Neural cell (in vitro differentiated cells): ENCODE measurements around the gene KHDC1L. TPM values are rescaled to one million over a fixed set of nuclear protein-coding genes. Genes with fewer than 3 reads are reported as not detected.

Source experiments
- H2AFZ ChIP-seq: fragments of 200-600, 300-800 bp; sonication (generic), shearing (Covaris generic); 2 replicates; pipeline ENCODE4 v1.6.0; 2014; ENCODE audit warnings: low read depth, mild to moderate bottlenecking, antibody characterized with exemption, low read length, moderate library complexity
- H3F3A ChIP-seq: fragments of 200-600 bp; shearing (Covaris generic); 2 replicates; pipeline ENCODE4 v1.6.1; 2016; ENCODE audit warnings: mild to moderate bottlenecking, moderate library complexity, mixed read lengths, antibody characterized with exemption, low read length; ENCODE audit not compliant: insufficient read depth, poor library complexity, severe bottlenecking
- H3K27ac ChIP-seq: fragments of 200-600, 300-800 bp; sonication (generic), shearing (Covaris generic); 2 replicates; pipeline ENCODE4 v1.5.1; 2014; ENCODE audit warnings: mild to moderate bottlenecking, low read length, moderate library complexity
- H3K27me3 ChIP-seq: fragments of 300-800, 200-600 bp; sonication (generic), shearing (Covaris generic); 2 replicates; pipeline ENCODE4 v1.6.0; 2014; ENCODE audit warnings: mild to moderate bottlenecking, low read depth, low read length, moderate library complexity; ENCODE audit not compliant: insufficient read depth
- H3K36me3 ChIP-seq: fragments of 300-800, 200-600 bp; sonication (generic), shearing (Covaris generic); 2 replicates; pipeline ENCODE4 v1.5.1; 2014; ENCODE audit warnings: mild to moderate bottlenecking, antibody characterized with exemption, low read length, moderate library complexity; ENCODE audit not compliant: insufficient read depth
- H3K4me2 ChIP-seq: fragments of 300-800, 200-600 bp; sonication (generic), shearing (Covaris generic); 2 replicates; pipeline ENCODE4 v1.6.0; 2014; ENCODE audit warnings: mild to moderate bottlenecking, low read length
- H3K4me3 ChIP-seq: fragments of 300-800, 200-600 bp; sonication (generic), shearing (Covaris generic); 2 replicates; pipeline ENCODE4 v1.5.1; 2014; ENCODE audit warnings: mild to moderate bottlenecking, low read length, moderate library complexity
- H3K79me2 ChIP-seq: fragments of 200-600 bp; shearing (Covaris generic); replicated peaks from 2 replicates; pipeline ENCODE4 v1.6.0; 2014; ENCODE audit warnings: mild to moderate bottlenecking, low read length, moderate library complexity; ENCODE audit not compliant: insufficient read depth
- H3K9ac ChIP-seq: fragments of 300-800, 200-600 bp; sonication (generic), shearing (Covaris generic); 2 replicates; pipeline ENCODE4 v1.6.1; 2016; ENCODE audit warnings: mild to moderate bottlenecking, low read length, mixed read lengths
- H3K9me2 ChIP-seq: fragments of 200-600 bp; shearing (Covaris generic); 2 replicates; pipeline ENCODE4 v1.6.1; 2016; ENCODE audit warnings: mild to moderate bottlenecking, low read length, mixed read lengths; ENCODE audit not compliant: insufficient read depth
- H3K9me3 ChIP-seq: fragments of 200-600, 300-800 bp; sonication (generic), shearing (Covaris generic); 2 replicates; pipeline ENCODE4 v1.6.1; 2016; ENCODE audit warnings: mild to moderate bottlenecking, mixed run types, low read length, moderate library complexity, mixed read lengths
- H4K20me1 ChIP-seq: fragments of 200-600 bp; shearing (Covaris generic); 2 replicates; pipeline ENCODE4 v1.6.1; 2016; ENCODE audit warnings: mild to moderate bottlenecking, mixed run types; ENCODE audit not compliant: insufficient read depth
- EP300 ChIP-seq: fragments of 450-650 bp; conservative IDR thresholded peaks from 2 replicates; pipeline ENCODE4 v1.6.1; 2014; ENCODE audit warnings: antibody characterized with exemption, mild to moderate bottlenecking, moderate library complexity; ENCODE audit not compliant: poor library complexity, severe bottlenecking
- EZH2 ChIP-seq: fragments of 200-600, 300-800 bp; shearing (Covaris generic), sonication (generic); IDR thresholded peaks from 2 replicates; pipeline ENCODE4 v1.6.1; 2014; ENCODE audit warnings: antibody characterized with exemption, low read length, borderline replicate concordance, mild to moderate bottlenecking; ENCODE audit not compliant: insufficient read depth, poor library complexity, severe bottlenecking
- MXI1 ChIP-seq: fragments of 450-650 bp; conservative IDR thresholded peaks from 2 replicates; pipeline ENCODE4 v1.6.1; 2014; ENCODE audit warnings: antibody characterized with exemption, mild to moderate bottlenecking; ENCODE audit not compliant: poor library complexity, severe bottlenecking
- POLR2AphosphoS5 ChIP-seq: IDR thresholded peaks from 2 replicates; pipeline ENCODE4 v1.6.1; 2012
- RAD21 ChIP-seq: fragments of 450-650 bp; conservative IDR thresholded peaks from 2 replicates; pipeline ENCODE4 v1.6.1; 2014; ENCODE audit warnings: antibody characterized with exemption, mild to moderate bottlenecking, moderate library complexity
- SMC3 ChIP-seq: fragments of 450-650 bp; conservative IDR thresholded peaks from 2 replicates; pipeline ENCODE4 v1.6.1; 2014; ENCODE audit warnings: antibody characterized with exemption, mild to moderate bottlenecking, moderate library complexity; ENCODE audit not compliant: poor library complexity
- TAF1 ChIP-seq: IDR thresholded peaks from 2 replicates; pipeline ENCODE4 v1.6.1; 2012; ENCODE audit warnings: low read depth
- polyA plus RNA-seq: library from polyadenylated mRNA; depleted of rRNA; stranded (reverse); fragments of >200 nt; gene quantifications from 2 replicates; pipeline ENCODE4 v1.2.3, GENCODE V29; 2014
- TF ChIP-seq, protein P1 (sequence below): fragments of 450-650 bp; IDR thresholded peaks from 2 replicates; pipeline ENCODE4 v1.5.1; 2014; ENCODE audit warnings: antibody characterized with exemption, mild to moderate bottlenecking, moderate library complexity; ENCODE audit not compliant: poor library complexity, severe bottlenecking
- TF ChIP-seq, protein P2 (sequence below): IDR thresholded peaks from 2 replicates; pipeline ENCODE4 v1.6.1; 2012; ENCODE audit warnings: borderline replicate concordance

KHDC1L gene
- polyA plus RNA-seq, 1 donor from 2014 or later: not detected

DNA sequence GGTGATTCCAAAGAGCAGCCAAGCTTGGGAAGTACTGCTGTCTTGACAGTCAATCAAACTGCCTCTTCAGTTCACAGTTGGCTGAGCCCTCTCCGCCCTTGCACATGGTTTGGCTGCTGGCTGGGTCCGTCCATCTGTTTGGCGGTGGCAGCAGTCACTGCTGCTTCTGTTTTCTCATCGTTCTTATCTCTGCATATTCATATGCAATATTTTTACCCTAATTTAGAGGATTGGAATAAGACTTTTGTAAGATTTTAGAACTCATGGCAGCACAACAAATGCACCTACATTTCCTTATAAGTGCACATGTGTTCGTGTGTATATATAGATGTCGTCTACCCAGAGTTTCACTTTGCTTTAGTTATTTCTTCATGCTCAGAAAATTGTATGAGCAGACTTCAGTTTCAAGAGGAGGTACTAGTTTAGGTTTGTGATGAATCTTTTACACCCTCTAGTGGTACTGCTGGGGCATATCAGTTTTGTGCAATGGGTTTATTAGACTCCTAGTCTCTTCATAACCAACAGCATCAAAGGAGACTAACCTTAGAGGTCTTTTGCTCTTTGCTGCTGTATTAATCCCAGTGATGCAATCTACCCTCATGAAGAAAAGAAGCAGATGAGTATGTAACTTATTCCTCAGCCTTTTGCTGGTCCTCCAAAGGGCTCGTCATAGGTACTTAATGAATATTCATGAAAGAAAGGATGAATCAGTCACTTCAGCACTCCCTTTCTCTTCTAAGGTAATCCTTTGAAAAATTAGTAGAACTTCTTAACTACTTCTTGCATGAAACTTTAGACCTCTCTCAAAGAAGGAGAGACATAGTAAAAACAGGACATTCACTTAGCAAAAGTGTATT is 44.3 kb downstream of the KHDC1L start:
- Histone ChIP-seq H3F3A (no peaks in the 10 kb centered on the region), H3K79me2 (no peaks in the 10 kb centered on the region), H3K4me2 (no peak overlapping the region), H3K9me3 (no peaks in the 10 kb centered on the region), H3K9ac (no peak overlapping the region), H4K20me1 (no peaks in the 10 kb centered on the region), H3K4me3 (no peak overlapping the region), H3K27me3 (no peaks in the 10 kb centered on the region), H3K9me2 (no peaks in the 10 kb centered on the region), H3K27ac (no peak overlapping the region), H2AFZ (no peak overlapping the region), H3K36me3 (no peaks in the 10 kb centered on the region)
- peak; percentile 96 for TF ChIP-seq RAD21
- no peak for TF ChIP-seq EP300
- no peak for TF ChIP-seq EZH2
- TF ChIP-seq, protein P1, sequence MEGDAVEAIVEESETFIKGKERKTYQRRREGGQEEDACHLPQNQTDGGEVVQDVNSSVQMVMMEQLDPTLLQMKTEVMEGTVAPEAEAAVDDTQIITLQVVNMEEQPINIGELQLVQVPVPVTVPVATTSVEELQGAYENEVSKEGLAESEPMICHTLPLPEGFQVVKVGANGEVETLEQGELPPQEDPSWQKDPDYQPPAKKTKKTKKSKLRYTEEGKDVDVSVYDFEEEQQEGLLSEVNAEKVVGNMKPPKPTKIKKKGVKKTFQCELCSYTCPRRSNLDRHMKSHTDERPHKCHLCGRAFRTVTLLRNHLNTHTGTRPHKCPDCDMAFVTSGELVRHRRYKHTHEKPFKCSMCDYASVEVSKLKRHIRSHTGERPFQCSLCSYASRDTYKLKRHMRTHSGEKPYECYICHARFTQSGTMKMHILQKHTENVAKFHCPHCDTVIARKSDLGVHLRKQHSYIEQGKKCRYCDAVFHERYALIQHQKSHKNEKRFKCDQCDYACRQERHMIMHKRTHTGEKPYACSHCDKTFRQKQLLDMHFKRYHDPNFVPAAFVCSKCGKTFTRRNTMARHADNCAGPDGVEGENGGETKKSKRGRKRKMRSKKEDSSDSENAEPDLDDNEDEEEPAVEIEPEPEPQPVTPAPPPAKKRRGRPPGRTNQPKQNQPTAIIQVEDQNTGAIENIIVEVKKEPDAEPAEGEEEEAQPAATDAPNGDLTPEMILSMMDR: peak; percentile 96
- no peak for TF ChIP-seq TAF1
- TF ChIP-seq POLR2AphosphoS5: no peak
- peak; percentile 95 for TF ChIP-seq SMC3
- TF ChIP-seq MXI1: no peak
- TF ChIP-seq, protein P2, sequence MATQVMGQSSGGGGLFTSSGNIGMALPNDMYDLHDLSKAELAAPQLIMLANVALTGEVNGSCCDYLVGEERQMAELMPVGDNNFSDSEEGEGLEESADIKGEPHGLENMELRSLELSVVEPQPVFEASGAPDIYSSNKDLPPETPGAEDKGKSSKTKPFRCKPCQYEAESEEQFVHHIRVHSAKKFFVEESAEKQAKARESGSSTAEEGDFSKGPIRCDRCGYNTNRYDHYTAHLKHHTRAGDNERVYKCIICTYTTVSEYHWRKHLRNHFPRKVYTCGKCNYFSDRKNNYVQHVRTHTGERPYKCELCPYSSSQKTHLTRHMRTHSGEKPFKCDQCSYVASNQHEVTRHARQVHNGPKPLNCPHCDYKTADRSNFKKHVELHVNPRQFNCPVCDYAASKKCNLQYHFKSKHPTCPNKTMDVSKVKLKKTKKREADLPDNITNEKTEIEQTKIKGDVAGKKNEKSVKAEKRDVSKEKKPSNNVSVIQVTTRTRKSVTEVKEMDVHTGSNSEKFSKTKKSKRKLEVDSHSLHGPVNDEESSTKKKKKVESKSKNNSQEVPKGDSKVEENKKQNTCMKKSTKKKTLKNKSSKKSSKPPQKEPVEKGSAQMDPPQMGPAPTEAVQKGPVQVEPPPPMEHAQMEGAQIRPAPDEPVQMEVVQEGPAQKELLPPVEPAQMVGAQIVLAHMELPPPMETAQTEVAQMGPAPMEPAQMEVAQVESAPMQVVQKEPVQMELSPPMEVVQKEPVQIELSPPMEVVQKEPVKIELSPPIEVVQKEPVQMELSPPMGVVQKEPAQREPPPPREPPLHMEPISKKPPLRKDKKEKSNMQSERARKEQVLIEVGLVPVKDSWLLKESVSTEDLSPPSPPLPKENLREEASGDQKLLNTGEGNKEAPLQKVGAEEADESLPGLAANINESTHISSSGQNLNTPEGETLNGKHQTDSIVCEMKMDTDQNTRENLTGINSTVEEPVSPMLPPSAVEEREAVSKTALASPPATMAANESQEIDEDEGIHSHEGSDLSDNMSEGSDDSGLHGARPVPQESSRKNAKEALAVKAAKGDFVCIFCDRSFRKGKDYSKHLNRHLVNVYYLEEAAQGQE: no peak

DNA sequence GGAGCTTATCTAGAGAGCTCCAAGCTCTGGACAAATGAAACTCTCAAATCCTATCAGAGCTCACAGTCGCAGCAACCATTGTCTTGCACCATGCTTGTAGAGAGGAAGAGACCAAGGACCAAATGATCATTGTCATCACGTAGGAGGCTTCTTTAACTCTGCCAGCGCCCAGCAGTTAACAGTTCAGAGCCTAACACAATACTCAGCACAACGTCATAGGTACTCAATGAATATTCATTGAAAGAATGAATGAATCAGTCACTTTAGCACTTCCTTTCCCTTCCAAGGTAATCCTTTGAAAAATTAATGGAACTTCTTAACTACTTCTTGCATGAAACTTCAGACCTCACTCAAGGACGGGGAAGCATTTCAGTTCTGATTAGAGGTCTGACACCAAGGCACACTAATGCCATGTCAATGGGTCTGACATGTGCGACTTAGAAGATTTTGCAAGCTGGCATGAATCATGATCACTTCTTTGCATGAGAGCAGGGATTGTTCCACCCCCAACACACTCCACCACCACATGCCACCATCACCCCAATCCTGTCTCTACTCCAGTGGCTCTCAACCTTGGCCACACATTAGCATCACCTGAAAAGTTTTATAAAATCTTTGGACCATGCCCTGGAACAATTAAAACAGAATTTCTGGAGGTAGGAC is 45.1 kb downstream of the KHDC1L start:
- Histone ChIP-seq H3K27me3 (no peaks in the 10 kb centered on the region), H3K4me2 (no peak overlapping the region), H3K36me3 (no peaks in the 10 kb centered on the region), H3K4me3 (no peak overlapping the region), H3K27ac (no peak overlapping the region), H2AFZ (no peak overlapping the region), H3F3A (no peaks in the 10 kb centered on the region), H3K9me2 (no peaks in the 10 kb centered on the region), H3K9ac (no peak overlapping the region), H3K9me3 (no peaks in the 10 kb centered on the region), H3K79me2 (no peaks in the 10 kb centered on the region), H4K20me1 (no peaks in the 10 kb centered on the region)
- TF ChIP-seq, protein P1: no peak
- TF ChIP-seq RAD21 (no peak), EZH2 (no peak), SMC3 (no peak), TAF1 (no peak), POLR2AphosphoS5 (no peak)
- TF ChIP-seq, protein P2: no peak
